Keratinocyte (primary cell): ENCODE measurements around the gene PACC1. TPM values are rescaled to one million over a fixed set of nuclear protein-coding genes. Genes with fewer than 3 reads are reported as not detected.

Experiments used
- DNase-seq: peaks from one replicate; pipeline ENCODE4 v3.0.0-alpha.2; 2011; ENCODE audit warnings: low read depth, missing footprints, low spot score
- FAIRE-seq: peaks from 2 replicates; lab custom pipeline; 2011; peaks lifted over from hg19 to GRCh38; lab: Jason Lieb, UNC
- H2AFZ ChIP-seq: 2 replicates; pipeline ENCODE4 v1.6.0; 2012; ENCODE audit warnings: low read length, control low read depth, inconsistent platforms; ENCODE audit not compliant: control insufficient read depth
- H3K27ac ChIP-seq: 2 replicates; pipeline ENCODE4 v1.5.1; 2011; ENCODE audit warnings: low read length; ENCODE audit not compliant: control insufficient read depth, insufficient read depth
- H3K27me3 ChIP-seq: 3 replicates; pipeline ENCODE4 v1.6.0; 2011; ENCODE audit warnings: low read length; ENCODE audit not compliant: control insufficient read depth, insufficient read depth; ENCODE audit errors: extremely low read depth
- H3K36me3 ChIP-seq, 2 experiments: 2 replicates in 1 of 2; 3 replicates in 1 of 2; pipeline ENCODE4 v1.5.1; 2011; ENCODE audit warnings: low read length in 2 of 2, mild to moderate bottlenecking in 1 of 2; ENCODE audit not compliant: control insufficient read depth in 2 of 2, insufficient read depth in 2 of 2; ENCODE audit errors: extremely low read depth in 1 of 2
- H3K4me1 ChIP-seq: 3 replicates; pipeline ENCODE4 v1.5.1; 2011; ENCODE audit warnings: low read length; ENCODE audit not compliant: control insufficient read depth, insufficient read depth; ENCODE audit errors: extremely low read depth
- H3K4me2 ChIP-seq: 3 replicates; pipeline ENCODE4 v1.6.0; 2011; ENCODE audit warnings: low read depth, low read length; ENCODE audit not compliant: control insufficient read depth, insufficient read depth; ENCODE audit errors: extremely low read depth
- H3K4me3 ChIP-seq, 3 experiments: fragments of 200-600 bp in 1 of 3; sonication (generic) in 1 of 3; 2 replicates in 2 of 3; 3 replicates in 1 of 3; pipeline ENCODE4 v1.5.1; 2011 to 2016; ENCODE audit warnings: low read length in 3 of 3, mild to moderate bottlenecking in 3 of 3, control low read depth in 2 of 3, inconsistent platforms in 1 of 3, low read depth in 1 of 3, mixed read lengths in 1 of 3, mixed run types in 1 of 3, moderate library complexity in 1 of 3; ENCODE audit not compliant: control insufficient read depth in 2 of 3, insufficient read depth in 2 of 3; ENCODE audit errors: extremely low read depth in 1 of 3
- H3K79me2 ChIP-seq: 2 replicates; pipeline ENCODE4 v1.6.0; 2012; ENCODE audit warnings: low read length; ENCODE audit not compliant: control insufficient read depth, insufficient read depth
- H3K9ac ChIP-seq: 3 replicates; pipeline ENCODE4 v1.6.0; 2011; ENCODE audit warnings: low read length; ENCODE audit not compliant: control insufficient read depth, insufficient read depth; ENCODE audit errors: extremely low read depth
- H3K9me1 ChIP-seq: 3 replicates; pipeline ENCODE4 v1.6.0; 2011; ENCODE audit warnings: low read length; ENCODE audit not compliant: control insufficient read depth, insufficient read depth; ENCODE audit errors: extremely low read depth
- H3K9me3 ChIP-seq: 2 replicates; pipeline ENCODE4 v1.5.1; 2012; ENCODE audit warnings: low read depth, low read length; ENCODE audit not compliant: control insufficient read depth
- H4K20me1 ChIP-seq: 3 replicates; pipeline ENCODE4 v1.6.0; 2011; ENCODE audit warnings: low read length; ENCODE audit not compliant: control insufficient read depth, insufficient read depth; ENCODE audit errors: extremely low read depth
- CTCF ChIP-seq, 3 experiments: IDR thresholded peaks in 1 of 3; conservative IDR thresholded peaks in 1 of 3; optimal IDR thresholded peaks in 1 of 3; 2 replicates in 2 of 3; 3 replicates in 1 of 3; pipeline versions ENCODE3 to v1.5.1; 2011; ENCODE audit warnings: low read length in 3 of 3, mild to moderate bottlenecking in 3 of 3, moderate library complexity in 2 of 3, control low read depth in 1 of 3, inconsistent platforms in 1 of 3; ENCODE audit not compliant: insufficient read depth in 2 of 3; ENCODE audit errors: extremely low read depth in 1 of 3
- EZH2 ChIP-seq: IDR thresholded peaks from one replicate; pipeline ENCODE4 v1.6.1; 2012; ENCODE audit warnings: inconsistent platforms, mild to moderate bottlenecking, low read length, moderate library complexity
- dilution Hi-C: fragments of 300-500 bp; cut with MboI; formaldehyde crosslinking; loops from one replicate; pipeline ENCODE4 v1.7.0; 2020; ENCODE audit warnings: low sequenced_read_pairs; ENCODE audit not compliant: extremely low pct_ligation_motif_present
- polyA plus RNA-seq, 5 experiments: library from polyadenylated mRNA; depleted of rRNA in 3 of 5; stranded (reverse) in 3 of 5; stranded (forward) in 1 of 5; unstranded in 1 of 5; fragments of >200 nt; gene quantifications; 1 replicate in 1 of 5; 2 replicates in 3 of 5; 3 replicates in 1 of 5; pipeline versions ENCODE4 v1.2.1 to v1.2.3, GENCODE V29; 2011 to 2012; ENCODE audit warnings: missing spikeins in 2 of 5, low read depth in 1 of 5, low replicate concordance in 1 of 5

PACC1 gene
- polyA plus RNA-seq, 1 donor (not counting 4 experiments of a cell fraction or from before 2014, with no cell fraction given), result 12.7 TPM

GRCh38 chr1:212423879-212424278 lies 9.2 kb upstream of the PACC1 start:
- dilution Hi-C loops, result no loop called here
- H3K4me1 ChIP-seq, result no peaks in the 10 kb centered on the region
- H3K4me2 ChIP-seq, result no peak overlapping the region
- no peak overlapping the region for H3K27ac ChIP-seq
- H3K9ac ChIP-seq, result no peak overlapping the region
- H4K20me1 ChIP-seq, result no peaks in the 10 kb centered on the region
- TF ChIP-seq CTCF (optimal IDR thresholded peaks at IDR 0.05 in 1 of 3, IDR thresholded peaks at IDR 0.05 in 1 of 3, conservative IDR thresholded peaks at IDR 0.05 in 1 of 3; ENCODE audit: extremely low read depth in 1 of 3, insufficient read depth in 2 of 3, low read length in 3 of 3) (no peak), EZH2 (no peak)
- H3K36me3 ChIP-seq, result no peaks in the 10 kb centered on the region
- DNase-seq, result no peak
- H3K9me1 ChIP-seq, result no peaks in the 10 kb centered on the region
- H3K9me3 ChIP-seq, result no peaks in the 10 kb centered on the region
- no peak overlapping the region for H2AFZ ChIP-seq
- FAIRE-seq, result no peak
- no peak overlapping the region for H3K4me3 ChIP-seq
- H3K79me2 ChIP-seq, result no peaks in the 10 kb centered on the region
- no peaks in the 10 kb centered on the region for H3K27me3 ChIP-seq

- dilution Hi-C loops, result no loop called here
- no peak for DNase-seq
- H3K4me1 ChIP-seq, result no peaks in the 10 kb centered on the region
- no peak overlapping the region for H3K4me3 ChIP-seq
- H3K27me3 ChIP-seq, result no peaks in the 10 kb centered on the region
- TF ChIP-seq EZH2 (no peak), CTCF (optimal IDR thresholded peaks at IDR 0.05 in 1 of 3, IDR thresholded peaks at IDR 0.05 in 1 of 3, conservative IDR thresholded peaks at IDR 0.05 in 1 of 3; ENCODE audit: extremely low read depth in 1 of 3, insufficient read depth in 2 of 3, low read length in 3 of 3) (no peak)
- no peaks in the 10 kb centered on the region for H3K9me1 ChIP-seq
- FAIRE-seq, result no peak
- no peak overlapping the region for H3K9ac ChIP-seq
- H3K36me3 ChIP-seq, result no peaks in the 10 kb centered on the region
- H3K9me3 ChIP-seq, result no peaks in the 10 kb centered on the region
- no peak overlapping the region for H2AFZ ChIP-seq
- no peaks in the 10 kb centered on the region for H4K20me1 ChIP-seq
- H3K79me2 ChIP-seq, result no peaks in the 10 kb centered on the region
- no peak overlapping the region for H3K27ac ChIP-seq
- H3K4me2 ChIP-seq, result no peak overlapping the region
Measured at GRCh38 chr1:212421165-212421564, 6.5 kb upstream of the PACC1 start.
